T-helper 1 cell (primary cell): ENCODE data around the gene N4BP2L1.
"Not testable (repeated sequence)": the region's sequence is repeated elsewhere in the genome, so short reads cannot be mapped to it uniquely, and the experiment has no call there.

ENCODE experiments used
- DNase-seq, 5 donors: peaks; one replicate each; pipeline ENCODE4 v3.0.0-alpha.2; 2012 to 2020

N4BP2L1 gene

GRCh38 chr13:32390048-32390447 lies 37.9 kb downstream of the N4BP2L1 start:
- no peak for DNase-seq

- DNase-seq: no peak
Measured at GRCh38 chr13:32385410-32385809, 42.5 kb downstream of the N4BP2L1 start.

DNA sequence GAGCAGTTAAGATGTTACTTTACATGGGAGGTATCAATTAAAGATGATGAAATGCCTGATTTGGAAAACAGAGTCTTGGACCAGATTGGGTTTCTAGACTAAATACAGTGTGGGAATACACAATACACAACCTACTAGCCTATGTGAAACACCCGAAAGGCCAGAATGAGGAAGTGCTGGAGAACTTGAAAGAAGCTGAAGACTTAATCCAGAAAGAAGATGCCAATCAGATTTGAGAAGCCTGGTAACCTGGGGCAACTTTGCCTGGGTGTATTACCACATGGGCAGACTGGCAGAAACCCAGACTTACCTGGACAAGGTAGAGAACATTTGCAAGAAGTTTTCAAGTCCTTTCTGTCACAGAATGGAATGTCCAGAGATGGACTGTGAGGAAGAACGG lies 43.2 kb downstream of the N4BP2L1 start:
- DNase-seq: no peak

- DNase-seq: no peak
Measured at GRCh38 chr13:32383836-32384618, 43.9 kb downstream of the N4BP2L1 start.

- DNase-seq: peak in 2 of 5 donors; percentile 3 to 29
Measured at GRCh38 chr13:32381539-32381938, 46.4 kb downstream of the N4BP2L1 start.

- no peak for DNase-seq
Measured at GRCh38 chr13:32378012-32378411, 49.9 kb downstream of the N4BP2L1 start.

DNA sequence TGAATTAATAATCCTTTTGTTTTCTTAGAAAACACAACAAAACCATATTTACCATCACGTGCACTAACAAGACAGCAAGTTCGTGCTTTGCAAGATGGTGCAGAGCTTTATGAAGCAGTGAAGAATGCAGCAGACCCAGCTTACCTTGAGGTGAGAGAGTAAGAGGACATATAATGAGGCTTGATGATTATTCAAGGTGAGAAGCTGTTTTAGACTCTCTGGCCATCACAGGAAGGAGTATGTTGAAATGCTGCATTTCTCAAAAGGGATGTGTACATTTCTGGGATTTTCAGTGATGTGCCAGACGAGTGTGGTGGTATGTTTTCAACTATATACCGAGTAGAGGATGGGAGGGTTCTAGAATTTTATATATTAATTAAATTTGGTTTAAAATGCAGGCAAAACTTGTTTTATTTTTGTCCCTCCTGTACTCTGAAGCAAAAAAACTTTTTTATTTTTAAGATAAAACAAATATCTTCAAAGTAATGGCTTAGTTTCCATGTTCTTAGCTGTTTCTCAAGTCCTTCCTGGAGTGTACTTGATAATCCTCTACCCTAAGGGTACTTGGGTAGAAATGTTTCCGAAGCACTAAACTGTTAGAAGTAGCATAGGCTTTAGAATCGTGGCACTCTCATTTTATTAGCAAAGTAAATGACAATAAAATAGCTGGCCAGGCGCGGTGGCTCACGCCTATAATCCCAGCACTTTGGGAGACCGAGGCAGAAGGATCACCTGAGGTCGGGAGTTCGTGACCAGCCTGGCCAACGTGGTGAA lies 51.1 kb downstream of the N4BP2L1 start:
- DNase-seq: no peak

DNA sequence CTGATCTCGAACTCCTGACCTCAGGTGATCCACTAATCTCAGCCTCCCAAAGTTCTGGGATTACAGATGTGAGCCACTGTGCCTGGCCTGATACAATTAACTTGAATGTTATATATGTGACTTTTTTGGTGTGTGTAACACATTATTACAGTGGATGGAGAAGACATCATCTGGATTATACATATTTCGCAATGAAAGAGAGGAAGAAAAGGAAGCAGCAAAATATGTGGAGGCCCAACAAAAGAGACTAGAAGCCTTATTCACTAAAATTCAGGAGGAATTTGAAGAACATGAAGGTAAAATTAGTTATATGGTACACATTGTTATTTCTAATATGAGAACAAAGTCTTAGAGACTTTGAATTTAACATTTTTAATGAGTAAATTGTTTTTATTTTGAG lies 57.1 kb downstream of the N4BP2L1 start:
- no peak for DNase-seq

- no peak for DNase-seq
Measured at GRCh38 chr13:32362574-32362973, 65.4 kb downstream of the N4BP2L1 start.

- DNase-seq: not testable (repeated sequence)
Measured at GRCh38 chr13:32355935-32356334, 72.0 kb downstream of the N4BP2L1 start.

DNA sequence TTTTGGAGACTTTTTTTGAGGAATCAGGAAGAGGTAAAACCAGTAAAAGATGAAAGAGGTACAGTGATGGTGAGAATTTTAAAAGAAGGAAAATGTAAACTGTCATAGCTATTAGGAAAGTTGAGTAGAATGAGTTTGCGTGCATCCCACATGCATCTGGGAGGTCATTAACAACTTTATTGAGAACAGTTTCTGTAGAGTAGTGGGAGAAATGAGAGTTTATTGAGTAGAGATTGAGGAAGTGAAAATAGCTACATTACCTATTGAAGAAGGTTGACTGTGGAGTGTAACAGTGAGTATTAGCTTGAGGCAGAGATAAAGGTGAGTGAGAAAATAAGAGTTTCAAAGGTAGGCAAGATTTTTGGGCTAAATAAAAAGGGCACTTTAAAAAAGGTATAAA lies 73.9 kb downstream of the N4BP2L1 start:
- DNase-seq: no peak

DNA sequence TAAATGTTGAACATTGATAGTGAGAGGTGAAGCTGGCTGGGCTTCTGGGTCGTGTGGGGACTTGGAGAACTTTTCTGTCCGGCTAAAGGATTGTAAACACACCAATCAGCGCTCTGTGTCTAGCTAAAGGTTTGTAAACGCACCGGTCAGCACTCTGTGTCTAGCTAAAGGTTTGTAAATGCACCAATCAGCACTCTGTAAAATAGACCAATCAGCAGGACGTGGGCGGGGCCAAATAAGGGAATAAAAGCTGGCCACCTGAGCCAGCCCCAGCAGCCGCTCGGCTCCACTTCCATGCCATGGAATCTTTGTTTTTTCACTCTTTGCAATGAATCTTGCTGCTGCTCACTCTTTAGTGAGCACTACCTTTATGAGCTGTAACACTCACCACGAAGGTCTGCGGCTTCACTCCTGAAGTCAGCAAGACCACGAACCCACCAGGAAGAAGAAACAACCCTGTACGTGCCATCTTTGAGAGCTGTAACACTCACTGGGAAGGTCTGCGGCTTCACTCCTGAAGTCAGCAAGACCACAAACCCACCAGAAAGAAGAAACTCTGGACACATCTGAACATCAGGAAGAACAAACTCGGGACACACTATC lies 77.0 kb downstream of the N4BP2L1 start:
- DNase-seq: not testable (repeated sequence)
